Endodermal cell (in vitro differentiated cells): Measurements from ENCODE around the gene HKDC1. TPM values are rescaled to one million over a fixed set of nuclear protein-coding genes. Genes with fewer than 3 reads are reported as not detected.
"Not testable (repeated sequence)": the region's sequence is repeated elsewhere in the genome, so short reads cannot be mapped to it uniquely, and the experiment has no call there.

Source experiments
- DNase-seq: peaks from one replicate; pipeline ENCODE4 v3.0.0-alpha.2; 2017
- H3K27ac ChIP-seq: 2 replicates; pipeline ENCODE4 v1.5.1; 2013; ENCODE audit warnings: mild to moderate bottlenecking, low read depth, low read length, moderate library complexity
- H3K27me3 ChIP-seq: 2 replicates; pipeline ENCODE4 v1.6.1; 2013; ENCODE audit warnings: mild to moderate bottlenecking, low read length, moderate library complexity; ENCODE audit not compliant: insufficient read depth, control insufficient read depth, poor library complexity, severe bottlenecking
- H3K36me3 ChIP-seq: 2 replicates; pipeline ENCODE4 v1.7.0; 2013; ENCODE audit warnings: mild to moderate bottlenecking, low read length, moderate library complexity; ENCODE audit not compliant: control insufficient read depth, insufficient read depth
- H3K4me1 ChIP-seq: one replicate; pipeline ENCODE4 v1.7.0; 2013; ENCODE audit warnings: low read length; ENCODE audit not compliant: control insufficient read depth, insufficient read depth
- H3K4me3 ChIP-seq: 2 replicates; pipeline ENCODE4 v1.5.1; 2013; ENCODE audit warnings: mild to moderate bottlenecking, low read length, moderate library complexity
- H3K9ac ChIP-seq: 2 replicates; pipeline ENCODE4 v1.6.1; 2013; ENCODE audit warnings: mild to moderate bottlenecking, low read length, moderate library complexity; ENCODE audit not compliant: poor library complexity, severe bottlenecking; ENCODE audit errors: extremely low read depth
- H3K9me3 ChIP-seq: 2 replicates; pipeline ENCODE4 v1.6.1; 2013; ENCODE audit warnings: mild to moderate bottlenecking, low read length, moderate library complexity; ENCODE audit not compliant: control insufficient read depth
- H3K27ac Mint-ChIP-seq: 2 replicates; pipeline ENCODE4 v1.8.0; 2020; ENCODE audit warnings: mixed read lengths
- H3K27me3 Mint-ChIP-seq: 2 replicates; pipeline ENCODE4 v1.8.0; 2021; ENCODE audit warnings: mild to moderate bottlenecking, mixed read lengths; ENCODE audit not compliant: insufficient read depth
- H3K36me3 Mint-ChIP-seq: 2 replicates; pipeline ENCODE4 v1.8.0; 2020; ENCODE audit warnings: low read depth, mixed read lengths
- H3K4me1 Mint-ChIP-seq: 2 replicates; pipeline ENCODE4 v1.8.0; 2020; ENCODE audit warnings: mixed read lengths
- H3K4me3 Mint-ChIP-seq: 2 replicates; pipeline ENCODE4 v1.8.0; 2020; ENCODE audit warnings: mild to moderate bottlenecking, moderate library complexity, mixed read lengths
- H3K9me3 Mint-ChIP-seq: 2 replicates; pipeline ENCODE4 v1.8.0; 2020; ENCODE audit warnings: mild to moderate bottlenecking, mixed read lengths
- WGBS, 2 experiments: methylation state at CpG; one replicate each; pipeline versions ENCODE4 v1.1.5 to v1.1.7; 2013; ENCODE audit warnings: missing lambda C conversion rate in 2 of 2, mixed read lengths in 1 of 2; ENCODE audit not compliant: insufficient coverage in 1 of 2, insufficient read length in 1 of 2; 5-methylcytosine and 5-hydroxymethylcytosine counted together
- total RNA-seq, 2 donors: library from RNA; stranded (reverse); fragmentation: NEBNext Ultra II Directional in 1 of 2; extraction: Animal tissue kit (Norgen Biotek cat#: 25700) in 1 of 2; gene quantifications; 2 replicates in 1 of 2; 3 replicates in 1 of 2; pipeline ENCODE4 v1.2.1, GENCODE V29; 2021
- TF ChIP-seq, protein P1 (sequence below): fragments of 200-600 bp; sonication (generic); conservative IDR thresholded peaks from 2 replicates; pipeline ENCODE4 v1.5.0; 2021; ENCODE audit warnings: antibody characterized with exemption, mild to moderate bottlenecking

HKDC1 gene
- total RNA-seq, 2 donors from 2014 or later: 0.22 TPM; not detected in 1

DNA sequence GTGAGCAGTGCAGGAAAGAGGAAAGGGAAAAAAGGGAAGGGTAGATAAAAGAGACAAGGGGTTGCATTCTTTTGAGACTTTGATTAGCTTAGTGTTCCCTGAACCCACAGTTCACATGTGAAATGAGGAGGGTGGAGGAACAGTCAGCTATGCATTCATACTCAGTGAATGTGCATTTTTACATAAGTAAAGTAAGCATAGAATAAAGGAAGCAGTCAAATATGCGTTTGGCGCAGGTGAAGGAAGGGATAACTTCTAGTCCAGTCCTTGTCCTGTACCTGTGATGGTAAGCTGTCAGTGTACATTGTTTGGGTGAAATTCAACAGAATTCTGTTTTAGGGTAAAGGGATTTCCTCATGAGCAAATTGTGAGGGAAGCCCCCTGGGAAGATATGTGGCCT, 86.3 kb downstream of the HKDC1 start:
- H3K4me3 ChIP-seq: no peak overlapping the region
- H3K27ac ChIP-seq: no peak overlapping the region
- Mint-ChIP-seq H3K27ac (no peak overlapping the region), H3K4me1 (peaks cover 5% of the 10 kb centered on the region), H3K9me3 (peaks cover 12% of the 10 kb centered on the region), H3K36me3 (no peaks in the 10 kb centered on the region), H3K27me3 (no peaks in the 10 kb centered on the region), H3K4me3 (no peak overlapping the region)
- H3K36me3 ChIP-seq: no peaks in the 10 kb centered on the region
- no peak for DNase-seq
- no peaks in the 10 kb centered on the region for H3K9me3 ChIP-seq
- H3K9ac ChIP-seq: no peak overlapping the region
- H3K27me3 ChIP-seq: no peaks in the 10 kb centered on the region
- H3K4me1 ChIP-seq: no peaks in the 10 kb centered on the region
- TF ChIP-seq, protein P1, sequence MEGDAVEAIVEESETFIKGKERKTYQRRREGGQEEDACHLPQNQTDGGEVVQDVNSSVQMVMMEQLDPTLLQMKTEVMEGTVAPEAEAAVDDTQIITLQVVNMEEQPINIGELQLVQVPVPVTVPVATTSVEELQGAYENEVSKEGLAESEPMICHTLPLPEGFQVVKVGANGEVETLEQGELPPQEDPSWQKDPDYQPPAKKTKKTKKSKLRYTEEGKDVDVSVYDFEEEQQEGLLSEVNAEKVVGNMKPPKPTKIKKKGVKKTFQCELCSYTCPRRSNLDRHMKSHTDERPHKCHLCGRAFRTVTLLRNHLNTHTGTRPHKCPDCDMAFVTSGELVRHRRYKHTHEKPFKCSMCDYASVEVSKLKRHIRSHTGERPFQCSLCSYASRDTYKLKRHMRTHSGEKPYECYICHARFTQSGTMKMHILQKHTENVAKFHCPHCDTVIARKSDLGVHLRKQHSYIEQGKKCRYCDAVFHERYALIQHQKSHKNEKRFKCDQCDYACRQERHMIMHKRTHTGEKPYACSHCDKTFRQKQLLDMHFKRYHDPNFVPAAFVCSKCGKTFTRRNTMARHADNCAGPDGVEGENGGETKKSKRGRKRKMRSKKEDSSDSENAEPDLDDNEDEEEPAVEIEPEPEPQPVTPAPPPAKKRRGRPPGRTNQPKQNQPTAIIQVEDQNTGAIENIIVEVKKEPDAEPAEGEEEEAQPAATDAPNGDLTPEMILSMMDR: no peak
- 94 to 95% methylated on average over 2 of the region's 2 CpGs for WGBS, 2 experiments

DNA sequence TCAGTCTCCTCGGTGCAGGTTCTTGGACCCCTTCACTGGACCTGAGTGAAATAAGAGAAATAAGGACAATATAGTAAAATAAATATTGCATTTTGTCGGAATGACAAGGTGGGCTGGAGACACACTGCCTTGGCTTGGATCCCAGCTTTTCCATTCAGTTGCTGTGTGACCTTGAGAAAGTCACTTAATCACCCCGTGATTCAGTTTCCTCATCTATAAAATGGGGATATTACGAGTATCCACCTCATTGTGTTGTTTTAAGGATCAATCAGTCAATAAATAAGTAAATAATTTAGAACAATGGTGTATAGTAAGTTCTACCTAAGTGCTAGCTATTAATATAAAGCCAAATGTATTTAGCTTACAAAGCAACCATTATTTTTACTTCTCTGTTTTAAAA, 87.3 kb downstream of the HKDC1 start:
- TF ChIP-seq, protein P1: no peak
- Histone ChIP-seq H3K36me3 (no peaks in the 10 kb centered on the region), H3K9ac (no peak overlapping the region), H3K4me3 (no peak overlapping the region), H3K27me3 (no peaks in the 10 kb centered on the region), H3K27ac (no peak overlapping the region), H3K9me3 (no peaks in the 10 kb centered on the region), H3K4me1 (no peaks in the 10 kb centered on the region)
- no peak for DNase-seq
- no peak overlapping the region for H3K4me3 Mint-ChIP-seq
- H3K9me3 Mint-ChIP-seq: peaks cover 9% of the 10 kb centered on the region
- peaks cover 10% of the 10 kb centered on the region for H3K4me1 Mint-ChIP-seq
- no peaks in the 10 kb centered on the region for H3K27me3 Mint-ChIP-seq
- H3K27ac Mint-ChIP-seq: no peak overlapping the region
- no peaks in the 10 kb centered on the region for H3K36me3 Mint-ChIP-seq
- WGBS, 2 experiments: 95% methylated on average over 3 to 4 of the region's 4 CpGs

DNA sequence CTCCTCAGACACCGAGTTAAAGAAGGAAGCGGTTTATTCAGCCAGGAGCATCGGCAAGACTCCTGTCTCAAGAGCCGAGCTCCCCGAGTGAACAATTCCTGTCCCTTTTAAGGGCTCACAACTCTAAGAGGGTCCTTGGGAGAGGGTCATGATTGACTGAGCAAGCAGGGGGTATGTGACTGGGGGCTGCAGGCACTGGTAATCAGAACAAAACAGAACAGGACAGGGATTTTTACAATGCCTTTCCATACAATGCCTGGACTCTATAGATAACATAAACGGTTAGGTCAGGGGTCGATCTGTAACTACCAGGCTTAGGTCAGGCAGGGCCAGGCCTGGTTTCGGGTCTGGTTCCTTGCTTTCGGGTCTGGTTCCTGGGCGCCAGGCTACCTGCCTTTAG, 88.2 kb downstream of the HKDC1 start:
- H3K36me3 Mint-ChIP-seq, H3K27ac ChIP-seq, H3K36me3 ChIP-seq, H3K4me3 Mint-ChIP-seq, H3K4me1 ChIP-seq, H3K27me3 Mint-ChIP-seq, H3K9ac ChIP-seq, H3K9me3 Mint-ChIP-seq, H3K4me3 ChIP-seq, H3K27ac Mint-ChIP-seq, DNase-seq, H3K9me3 ChIP-seq, H3K27me3 ChIP-seq: not testable (repeated sequence)
- 97 to 98% methylated on average over 6 to 10 of the region's 10 CpGs for WGBS, 2 experiments
- peaks cover 16% of the 10 kb centered on the region for H3K4me1 Mint-ChIP-seq

DNA sequence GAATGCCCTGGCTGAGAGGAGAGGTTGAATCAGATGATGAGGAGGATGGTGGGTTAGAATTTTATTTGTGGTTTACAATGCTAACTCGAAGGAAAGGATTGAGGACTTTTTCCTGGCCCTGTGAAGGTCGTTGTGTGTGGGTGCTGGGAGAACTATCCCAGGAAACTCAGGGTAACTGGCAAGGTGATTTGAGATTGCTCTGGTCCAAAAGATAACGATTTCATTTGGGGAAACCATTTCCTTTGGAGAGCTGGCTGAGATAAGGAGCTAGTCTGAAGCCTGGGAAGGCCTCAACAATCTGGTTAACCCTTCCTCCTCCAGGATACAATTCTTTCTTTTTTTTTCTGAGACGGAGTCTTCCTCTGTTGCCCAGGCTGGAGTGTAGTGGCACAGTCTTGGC, 91.2 kb downstream of the HKDC1 start:
- no peaks in the 10 kb centered on the region for H3K36me3 ChIP-seq
- TF ChIP-seq, protein P1: no peak
- Mint-ChIP-seq H3K4me3 (no peak overlapping the region), H3K27me3 (no peaks in the 10 kb centered on the region), H3K27ac (no peak overlapping the region), H3K4me1 (peaks cover 21% of the 10 kb centered on the region), H3K36me3 (no peaks in the 10 kb centered on the region), H3K9me3 (peaks cover 8% of the 10 kb centered on the region)
- H3K4me1 ChIP-seq: peaks cover 6% of the 10 kb centered on the region
- H3K9ac ChIP-seq: no peak overlapping the region
- H3K27me3 ChIP-seq: no peaks in the 10 kb centered on the region
- no peaks in the 10 kb centered on the region for H3K9me3 ChIP-seq
- 73 to 74% methylated on average over 3 to 4 of the region's 4 CpGs for WGBS, 2 experiments
- no peak overlapping the region for H3K27ac ChIP-seq
- DNase-seq: no peak
- no peak overlapping the region for H3K4me3 ChIP-seq
